GM19324 (cell line): ENCODE data around the gene RALGDS.
"Not testable (repeated sequence)": the region's sequence is repeated elsewhere in the genome, so short reads cannot be mapped to it uniquely, and the experiment has no call there.

Experiments
- ATAC-seq: cut with Tn5 transposase; IDR thresholded peaks from one replicate; pipeline ENCODE4 v1.9.1; 2021; ENCODE audit warnings: mild to moderate bottlenecking, moderate library complexity; ENCODE audit not compliant: unreplicated experiment, low FRiP score

Gene RALGDS

GRCh38 chr9:133094351-133094750, 26.7 kb downstream of the RALGDS start:
- not testable (repeated sequence) for ATAC-seq

DNA sequence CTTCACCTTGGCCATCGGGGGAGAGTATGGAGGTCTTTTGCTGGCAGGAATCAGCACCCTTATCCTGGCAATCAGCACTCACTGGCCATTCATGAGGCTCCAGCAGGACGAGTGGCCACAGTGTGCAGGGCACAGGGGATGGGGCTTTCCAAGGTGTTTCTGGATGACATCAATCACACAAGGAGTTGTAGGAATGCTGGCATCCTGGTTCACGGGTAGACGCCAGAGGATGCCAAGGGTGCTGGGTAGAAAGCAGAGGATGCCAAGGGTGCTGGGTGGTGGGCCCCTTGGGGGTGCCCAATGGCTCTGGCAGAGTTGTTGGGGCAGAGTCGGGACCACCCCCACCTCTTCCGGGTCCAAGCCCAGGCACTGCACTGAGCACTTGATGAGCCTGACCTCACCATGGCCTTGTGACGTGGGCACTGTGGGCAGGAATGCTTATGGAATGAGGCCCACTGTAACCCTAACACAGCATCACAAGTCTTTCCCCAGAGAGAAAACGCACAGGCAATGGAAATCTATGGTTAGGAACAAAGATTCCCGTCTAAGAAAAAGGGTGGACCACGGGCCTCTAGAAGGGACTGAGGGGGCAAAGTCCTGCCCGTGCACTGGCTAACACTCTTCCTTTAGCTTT, 30.2 kb downstream of the RALGDS start:
- ATAC-seq = no peak

DNA sequence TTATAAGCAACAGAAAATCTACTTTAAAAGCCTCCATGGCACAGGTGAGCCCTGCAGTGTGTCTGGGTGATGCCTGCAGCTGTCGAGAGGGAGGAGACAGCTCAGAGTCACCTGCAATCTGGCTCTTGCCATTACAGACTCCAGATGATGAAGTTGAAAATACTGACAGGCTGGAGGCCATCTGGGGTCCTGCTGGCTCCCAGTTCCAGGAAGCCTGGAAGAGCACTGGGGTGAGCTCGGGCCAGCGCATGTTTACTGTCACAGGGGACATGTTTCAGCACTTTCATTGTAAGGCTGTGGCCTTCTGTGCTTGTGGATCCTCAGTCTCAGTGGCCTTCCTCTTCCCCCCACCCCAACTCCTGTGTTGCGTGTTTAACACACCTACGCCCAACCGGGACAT, 30.9 kb downstream of the RALGDS start:
- ATAC-seq = no peak

DNA sequence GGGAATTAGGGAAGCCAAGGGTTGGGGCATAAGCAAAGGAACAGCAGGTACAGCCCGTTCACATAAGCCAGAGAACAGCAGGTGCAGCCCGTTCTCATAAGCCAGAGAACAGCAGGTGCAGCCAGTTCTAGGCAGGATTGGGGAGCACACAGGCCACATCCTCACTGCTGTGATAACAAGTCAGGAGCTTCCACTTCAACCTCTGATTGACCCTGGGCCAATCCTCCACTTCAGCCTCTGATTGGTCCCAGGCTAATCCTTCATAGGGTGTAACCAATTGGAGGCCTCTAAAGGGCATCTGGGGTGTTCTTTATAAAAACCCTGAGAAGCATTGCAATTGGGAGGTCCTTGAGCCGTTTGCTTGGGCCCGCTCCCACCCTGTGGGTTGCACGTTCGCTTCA, 31.8 kb downstream of the RALGDS start:
- no peak for ATAC-seq

GRCh38 chr9:133088756-133089155, 32.3 kb downstream of the RALGDS start:
- no peak for ATAC-seq

GRCh38 chr9:133088146-133088750, 32.8 kb downstream of the RALGDS start:
- ATAC-seq = no peak

- ATAC-seq = no peak
Measured at GRCh38 chr9:133087429-133088145, 33.5 kb downstream of the RALGDS start.

- ATAC-seq = no peak
Measured at GRCh38 chr9:133086894-133087293, 34.1 kb downstream of the RALGDS start.

GRCh38 chr9:133086212-133086860, 34.7 kb downstream of the RALGDS start:
- ATAC-seq = not testable (repeated sequence)

DNA sequence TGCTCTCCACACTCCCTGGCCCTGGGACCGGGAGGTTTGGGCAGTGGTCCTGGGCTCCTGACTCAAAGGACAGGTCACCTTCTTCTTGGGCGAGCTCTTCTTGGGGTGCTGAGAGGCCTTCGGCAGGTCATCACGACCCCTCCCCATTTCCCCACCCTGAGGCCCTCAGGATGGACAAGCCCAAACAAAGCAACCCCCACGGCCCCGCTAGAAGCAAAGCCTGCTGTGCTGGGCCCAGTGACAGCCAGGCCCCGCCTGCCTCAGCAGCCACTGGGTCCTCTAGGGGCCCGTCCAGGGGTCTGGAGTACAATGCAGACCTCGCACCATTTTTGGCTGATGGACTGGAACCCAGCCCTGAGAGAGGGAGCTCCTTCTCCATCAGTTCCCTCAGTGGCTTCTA, 37.4 kb downstream of the RALGDS start:
- not testable (repeated sequence) for ATAC-seq

GRCh38 chr9:133081957-133082644, 38.9 kb downstream of the RALGDS start:
- ATAC-seq = not testable (repeated sequence)

DNA sequence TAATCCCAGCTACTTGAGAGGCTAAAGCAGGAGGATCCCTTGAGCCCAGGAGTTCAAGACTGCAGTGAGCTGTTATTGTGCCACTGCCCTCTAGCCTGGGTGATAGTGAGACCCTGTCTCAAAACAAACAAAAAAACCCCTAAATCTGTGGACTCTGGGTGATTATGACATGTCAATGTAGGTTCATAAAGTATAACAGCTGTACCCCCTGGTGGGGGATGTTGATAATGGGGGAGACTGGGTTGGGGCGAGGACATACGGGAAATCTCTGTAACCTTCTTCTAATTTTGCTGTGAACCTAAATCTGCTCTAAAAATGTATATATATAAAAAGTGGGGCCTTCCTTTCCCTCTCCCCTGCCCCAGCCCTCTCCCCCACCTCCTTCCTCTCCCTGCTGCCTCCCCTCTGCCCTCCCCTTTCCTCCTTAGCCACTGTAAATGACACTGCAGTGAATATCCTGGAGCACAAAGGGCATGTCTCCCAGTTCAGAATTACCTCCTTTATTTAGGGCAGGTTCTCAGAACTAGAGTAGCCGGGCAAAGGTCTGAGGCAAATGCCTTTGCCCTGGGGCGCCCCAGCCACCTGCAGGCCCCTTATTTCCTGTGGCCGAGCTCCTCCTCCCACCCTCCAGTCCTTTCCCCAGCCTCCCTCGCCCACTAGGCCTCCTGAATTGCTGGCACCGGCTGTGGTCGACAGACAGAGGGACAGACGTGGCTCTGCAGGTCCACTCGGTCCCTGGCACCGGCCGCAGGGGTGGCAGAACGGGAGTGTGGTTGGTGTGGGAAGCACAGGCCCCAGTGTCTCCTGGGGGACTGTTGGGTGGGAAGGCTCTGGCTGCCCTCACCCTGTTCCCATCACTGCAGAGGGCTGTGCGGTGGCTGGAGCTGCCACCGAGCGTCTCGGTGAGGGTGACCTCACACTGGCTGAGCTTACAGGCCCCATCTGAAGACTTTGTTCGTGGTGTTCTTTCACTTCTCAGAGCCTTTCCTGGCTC, 40.0 kb downstream of the RALGDS start:
- ATAC-seq = not testable (repeated sequence)

DNA sequence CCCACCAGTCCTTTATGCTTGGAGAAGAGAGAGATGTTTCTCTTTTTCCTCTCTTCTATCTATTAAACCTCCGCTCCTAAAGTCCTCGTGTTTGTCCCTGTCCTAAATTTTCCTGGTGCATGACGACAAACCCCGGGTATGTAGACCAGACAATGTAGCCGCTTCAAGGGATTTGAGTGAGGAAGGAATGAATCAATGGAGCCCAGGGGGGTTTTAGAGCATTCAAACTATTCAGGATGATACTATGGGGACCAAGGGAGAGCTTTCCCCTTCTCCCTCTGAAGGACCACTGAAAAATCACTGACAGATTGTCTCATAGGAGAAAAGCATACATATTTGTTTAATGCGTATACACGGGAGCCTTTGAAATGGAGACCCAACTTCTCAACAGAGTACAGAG, 40.9 kb downstream of the RALGDS start:
- ATAC-seq = no peak

- no peak for ATAC-seq
Measured at GRCh38 chr9:133078486-133078885, 42.6 kb downstream of the RALGDS start.

DNA sequence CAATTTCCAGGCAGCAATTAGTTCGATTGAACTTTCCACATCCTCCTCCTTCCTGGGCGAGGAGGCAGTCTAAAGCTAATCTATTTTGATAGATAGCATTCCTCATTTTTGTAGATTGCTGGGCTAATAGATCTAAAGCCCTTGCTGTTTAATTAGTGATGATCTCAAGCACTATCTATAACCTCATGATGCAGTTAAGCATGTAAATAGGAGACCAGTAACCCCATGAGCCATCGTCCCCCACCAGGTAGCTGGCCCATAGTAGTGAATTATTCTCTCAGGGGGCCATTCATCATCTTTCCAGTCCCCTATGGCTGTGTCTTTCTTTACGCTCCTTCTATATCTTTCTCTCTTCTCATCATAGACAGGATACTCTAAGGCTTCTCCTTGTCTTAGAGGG, 44.3 kb downstream of the RALGDS start:
- no peak for ATAC-seq

GRCh38 chr9:133075925-133076630, 45.0 kb downstream of the RALGDS start:
- ATAC-seq = no peak

DNA sequence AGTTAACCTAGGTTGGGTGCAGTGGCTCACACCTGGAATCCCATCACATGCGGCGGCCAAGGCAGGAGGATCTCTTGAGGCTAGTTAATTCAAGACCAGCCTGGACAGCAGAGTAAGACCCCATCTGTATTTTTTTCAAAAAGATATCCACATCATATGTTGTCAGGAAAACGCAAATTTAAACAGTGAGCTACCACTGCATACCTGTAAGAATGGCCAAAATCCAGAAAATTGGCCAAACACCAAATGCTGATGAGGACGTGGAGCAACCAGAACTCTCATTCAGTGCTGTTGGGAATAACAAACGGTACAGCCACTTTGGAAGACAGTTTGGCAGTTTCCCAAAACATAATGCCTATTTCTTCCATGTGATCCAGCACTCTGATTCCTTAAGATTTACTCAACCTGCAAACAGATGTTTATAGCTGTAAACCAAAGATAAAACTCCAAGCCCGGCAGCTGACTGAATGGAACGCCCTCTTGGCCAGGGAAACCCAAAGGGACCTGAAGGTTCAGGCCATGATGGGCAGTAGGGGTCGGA, 46.9 kb downstream of the RALGDS start:
- no peak for ATAC-seq

DNA sequence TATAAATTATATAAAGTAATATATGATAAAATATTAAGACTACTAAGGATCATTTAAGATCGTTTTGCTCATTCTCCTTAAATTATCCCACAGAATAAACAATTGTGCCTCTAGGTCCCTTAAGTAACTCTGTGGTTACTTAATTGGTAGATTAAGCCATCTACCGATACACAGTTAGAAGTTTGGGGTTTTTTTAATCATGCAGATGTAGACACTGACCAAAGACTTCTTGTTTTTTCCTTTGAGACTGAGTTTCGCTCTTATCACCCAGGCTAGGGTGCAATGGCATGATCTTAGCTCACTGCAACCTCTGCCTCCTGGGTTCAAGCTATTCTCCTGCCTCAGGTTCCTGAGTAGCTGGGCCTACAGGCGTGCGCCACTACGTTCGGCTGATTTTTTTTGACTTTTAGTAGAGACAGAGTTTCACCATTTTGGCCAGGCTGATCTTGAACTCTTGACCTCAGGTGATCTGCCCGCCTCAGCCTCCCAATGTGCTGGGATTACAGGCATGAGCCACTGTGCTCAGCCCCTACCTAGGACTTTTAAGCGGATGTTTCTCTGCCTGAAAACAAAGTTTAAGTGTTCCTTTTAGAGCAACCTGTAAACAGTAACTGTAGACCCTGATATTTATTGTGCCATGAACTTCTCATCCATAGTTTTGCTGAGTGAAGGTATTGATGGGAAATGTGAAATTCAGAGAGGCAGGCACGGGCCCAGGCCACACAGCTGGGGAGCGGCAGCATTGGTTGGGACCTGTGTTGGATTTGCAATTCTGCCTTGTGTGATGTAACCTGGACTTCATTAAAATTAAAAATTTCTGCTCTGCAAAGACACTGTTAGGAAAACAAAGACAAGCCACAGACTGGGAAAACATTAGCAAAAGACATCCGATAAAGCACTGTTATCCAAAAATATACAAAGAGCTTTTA, 47.7 kb downstream of the RALGDS start:
- ATAC-seq = no peak
